ENCODE data around the gene ERCC3.

GRCh38 chr2:127293748-127294562, at the start of gene ERCC3:
- TF ChIP-seq CTCF (IDR thresholded peaks at IDR 0.05) (no peak), ZFX (IDR thresholded peaks at IDR 0.05; ENCODE audit: borderline replicate concordance) (no peak)

Measured in 22Rv1 (cell line).